Activated T-cell treated with anti-CD3 and anti-CD28 coated beads for 24 hours (primary cell): ENCODE data around the gene ETV7.
"Not testable (repeated sequence)": the region's sequence is repeated elsewhere in the genome, so short reads cannot be mapped to it uniquely, and the experiment has no call there.

Experiments
- DNase-seq: peaks from one replicate; pipeline ENCODE4 v3.0.0-alpha.2; 2020; ENCODE audit warnings: low read depth

The ETV7 gene

GRCh38 chr6:36340306-36340617 is 47.2 kb downstream of the ETV7 start:
- no peak for DNase-seq

- no peak for DNase-seq
Observed at GRCh38 chr6:36339146-36339545, 48.3 kb downstream of the ETV7 start.

GRCh38 chr6:36338223-36338622 is 49.2 kb downstream of the ETV7 start:
- not testable (repeated sequence) for DNase-seq

GRCh38 chr6:36337814-36338213 is 49.7 kb downstream of the ETV7 start:
- no peak for DNase-seq

- no peak for DNase-seq
Observed at GRCh38 chr6:36336779-36337241, 50.7 kb downstream of the ETV7 start, which contains the start of gene BNIP5. BNIP5 (minus strand) TSS chr6:36336888; CDS start chr6:36330690, 6,198 bp downstream.

GRCh38 chr6:36336208-36336710 is 51.2 kb downstream of the ETV7 start:
- DNase-seq: no peak

GRCh38 chr6:36335465-36336207 is 51.8 kb downstream of the ETV7 start:
- no peak for DNase-seq

GRCh38 chr6:36334832-36335459 is 52.5 kb downstream of the ETV7 start:
- DNase-seq: no peak

GRCh38 chr6:36333931-36334725 is 53.3 kb downstream of the ETV7 start:
- no peak for DNase-seq

GRCh38 chr6:36333171-36333895 is 54.1 kb downstream of the ETV7 start:
- no peak for DNase-seq

GRCh38 chr6:36331381-36331780 is 56.1 kb downstream of the ETV7 start:
- DNase-seq: no peak

- no peak for DNase-seq
Observed at GRCh38 chr6:36330366-36330765, 57.1 kb downstream of the ETV7 start.

GRCh38 chr6:36329798-36330291 is 57.6 kb downstream of the ETV7 start:
- no peak for DNase-seq

- no peak for DNase-seq
Observed at GRCh38 chr6:36328600-36328999, 58.9 kb downstream of the ETV7 start.

GRCh38 chr6:36327919-36328236 is 59.6 kb downstream of the ETV7 start:
- no peak for DNase-seq

- DNase-seq: no peak
Observed at GRCh38 chr6:36327226-36327918, 60.1 kb downstream of the ETV7 start.

GRCh38 chr6:36326356-36326995 is 61.0 kb downstream of the ETV7 start:
- DNase-seq: no peak

GRCh38 chr6:36324715-36325114 is 62.8 kb downstream of the ETV7 start:
- no peak for DNase-seq

- DNase-seq: no peak
Observed at GRCh38 chr6:36324191-36324590, 63.3 kb downstream of the ETV7 start.

- DNase-seq: no peak
Observed at GRCh38 chr6:36323062-36323461, 64.4 kb downstream of the ETV7 start.

- no peak for DNase-seq
Observed at GRCh38 chr6:36322591-36322990, 64.9 kb downstream of the ETV7 start.
